HL-60 (cell line): Measurements from ENCODE around the gene TBX2.

Source experiments
- DNase-seq, 2 experiments: peaks; one replicate each; pipeline ENCODE4 v3.0.0-alpha.2; 2010 to 2020; ENCODE audit warnings: low read depth in 1 of 2, low spot score in 1 of 2
- H3K27ac ChIP-seq: fragments of 250-450 bp; sonication (Bioruptor Pico); replicated peaks from 2 replicates; pipeline ENCODE4 v1.5.1; 2020; ENCODE audit warnings: mild to moderate bottlenecking, moderate library complexity
- H3K27me3 ChIP-seq: fragments of 250-450 bp; sonication (Bioruptor Pico); 2 replicates; pipeline ENCODE4 v1.5.1; 2021; ENCODE audit warnings: mild to moderate bottlenecking, moderate library complexity; ENCODE audit not compliant: insufficient read depth, poor library complexity, severe bottlenecking
- H3K4me3 ChIP-seq: replicated peaks from 2 replicates; pipeline ENCODE4 v1.5.1; 2011; ENCODE audit warnings: mild to moderate bottlenecking, control low read depth, low read length; ENCODE audit not compliant: insufficient read depth
- CTCF ChIP-seq: IDR thresholded peaks from one replicate; pipeline ENCODE4 v1.5.1; 2011; ENCODE audit warnings: low read length, control low read depth, inconsistent platforms; ENCODE audit not compliant: insufficient read depth
- GABPA ChIP-seq: IDR thresholded peaks from 2 replicates; pipeline ENCODE4 v1.6.1; 2012; ENCODE audit warnings: low read depth
- POLR2AphosphoS5 ChIP-seq: IDR thresholded peaks from 2 replicates; pipeline ENCODE4 v1.6.1; 2012; ENCODE audit warnings: low read depth
- REST ChIP-seq: IDR thresholded peaks from 2 replicates; pipeline ENCODE4 v1.6.1; 2012; ENCODE audit warnings: low read depth; ENCODE audit not compliant: insufficient replicate concordance
- SPI1 ChIP-seq: IDR thresholded peaks from 2 replicates; pipeline ENCODE4 v1.6.1; 2012; ENCODE audit warnings: low read depth, mild to moderate bottlenecking, borderline replicate concordance

The TBX2 gene

DNA sequence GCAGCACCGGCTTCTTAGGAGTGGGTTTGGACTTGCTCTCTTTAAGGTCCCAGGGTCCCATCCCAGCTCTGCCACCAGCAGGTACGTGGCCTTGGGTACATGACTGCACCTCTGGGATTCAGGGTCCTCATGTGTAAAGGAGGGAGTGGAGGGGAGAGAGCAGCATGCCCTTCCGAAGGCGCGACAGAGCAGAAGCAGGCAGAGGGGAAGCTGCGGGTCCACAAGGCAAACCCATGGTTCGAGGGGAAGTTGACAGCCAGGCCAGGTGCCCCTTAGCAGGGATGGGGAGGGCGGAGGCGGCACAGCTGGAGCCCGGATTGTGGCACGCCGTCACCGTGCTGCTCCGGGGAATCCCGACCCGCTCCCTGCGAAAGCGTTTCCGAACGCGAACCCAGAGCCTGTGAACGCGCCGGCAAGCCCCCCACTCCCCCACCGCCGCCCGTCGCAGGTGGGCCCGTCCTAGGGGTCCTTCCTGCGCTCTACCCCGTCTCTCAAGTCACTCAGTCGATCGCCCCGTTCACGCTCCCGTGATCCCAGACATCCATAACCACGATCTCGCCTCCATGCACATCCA is 4.1 kb upstream of the TBX2 start:
- DNase-seq: no peak
- H3K27ac ChIP-seq: no peak overlapping the region
- H3K27me3 ChIP-seq: peaks cover 41% of the 10 kb centered on the region

DNA sequence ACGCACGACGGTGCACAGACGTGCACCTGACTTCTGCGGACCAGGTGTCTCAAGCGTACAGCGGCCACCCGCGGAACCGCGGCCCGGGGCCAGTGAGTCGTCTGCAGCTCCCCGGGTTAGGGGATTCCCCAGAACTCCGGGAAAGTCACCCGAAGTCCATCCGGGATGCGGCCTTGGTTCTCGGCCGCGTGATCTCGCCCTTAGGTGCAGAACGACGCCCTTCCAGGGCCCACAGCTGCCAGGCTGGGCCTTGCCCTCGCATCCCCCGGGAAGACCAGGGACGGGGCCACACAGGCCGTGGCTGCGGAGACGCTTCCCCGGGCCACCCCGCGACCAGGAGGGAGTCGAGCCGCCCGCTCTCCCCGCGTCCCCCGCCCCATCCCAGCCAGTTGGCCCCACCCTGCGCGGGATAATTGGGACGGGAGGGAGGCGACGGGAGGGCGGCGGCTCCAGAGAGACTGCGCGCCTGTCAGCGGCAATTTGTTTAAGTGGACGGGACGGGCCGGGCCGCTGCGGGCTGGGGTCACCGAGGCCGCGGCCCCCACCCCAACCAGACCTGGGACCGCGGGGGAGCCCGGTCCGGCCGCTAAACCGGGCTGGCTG is 3.6 kb upstream of the TBX2 start:
- TF ChIP-seq GABPA (no peak), CTCF (no peak), SPI1 (no peak), REST (no peak), POLR2AphosphoS5 (no peak)
- Histone ChIP-seq H3K27ac (no peak overlapping the region), H3K4me3 (no peak overlapping the region), H3K27me3 (peaks cover 47% of the 10 kb centered on the region)
- no peak for DNase-seq

More for the DNA sequence above, 4.1 kb upstream of the TBX2 start:
- H3K4me3 ChIP-seq: no peak overlapping the region
- TF ChIP-seq CTCF: no peak
- TF ChIP-seq REST: no peak
- no peak for TF ChIP-seq POLR2AphosphoS5
- TF ChIP-seq SPI1: no peak
- TF ChIP-seq GABPA: no peak

- Histone ChIP-seq H3K27ac (no peak overlapping the region), H3K27me3 (peaks cover 52% of the 10 kb centered on the region), H3K4me3 (no peak overlapping the region)
- DNase-seq: no peak
- TF ChIP-seq POLR2AphosphoS5 (no peak), GABPA (no peak), REST (no peak), CTCF (no peak), SPI1 (no peak)
These were observed 3.0 kb upstream of the TBX2 start for GRCh38 chr17:61396586-61397085.
